SK-N-SH (cell line): ENCODE data around the gene USP6. TPM values are rescaled to one million over a fixed set of nuclear protein-coding genes. Genes with fewer than 3 reads are reported as not detected.

ENCODE experiments used
- CTCF ChIA-PET: fragments of 300-600, 350-600 bp; formaldehyde crosslinking; extraction: SDS; loops from one replicate; lab custom pipeline; 2021; lab: Yijun Ruan, JAX
- POLR2A ChIA-PET: fragments of 350-600 bp; sonication (Branson Sonifier 250); formaldehyde crosslinking; extraction: SDS; loops from one replicate; lab custom pipeline; 2020; ENCODE audit warnings: antibody characterized with exemption, inconsistent platforms; lab: Yijun Ruan, JAX
- DNase-seq: peaks from one replicate; pipeline ENCODE4 v3.0.0; 2012
- H2AFZ ChIP-seq: fragments of 200-600 bp; sonication (generic); 2 replicates; pipeline ENCODE4 v1.8.1; 2016; ENCODE audit warnings: antibody characterized with exemption, mild to moderate bottlenecking, low read depth
- H3F3A ChIP-seq: fragments of 200-600 bp; sonication (generic); replicated peaks from 2 replicates; pipeline ENCODE3; 2016; ENCODE audit warnings: antibody characterized with exemption, mild to moderate bottlenecking; ENCODE audit not compliant: insufficient read depth
- H3K27ac ChIP-seq, 2 experiments: fragments of 200-500 bp in 1 of 2; fragments of 200-600 bp in 1 of 2; sonication (Bioruptor generic) in 1 of 2; sonication (generic), shearing (Covaris generic) in 1 of 2; 2 replicates each; pipeline versions ENCODE4 v1.5.1 to v1.6.1; 2014 to 2016; ENCODE audit warnings: low read depth in 2 of 2, inconsistent platforms in 1 of 2, low read length in 1 of 2, mild to moderate bottlenecking in 1 of 2, mixed read lengths in 1 of 2
- H3K27me3 ChIP-seq: fragments of 200-600 bp; sonication (generic), shearing (Covaris generic); 2 replicates; pipeline ENCODE4 v1.6.1; 2016; ENCODE audit warnings: mixed run types; ENCODE audit not compliant: insufficient read depth
- H3K36me3 ChIP-seq, 2 experiments: fragments of 200-500 bp in 1 of 2; fragments of 200-600 bp in 1 of 2; sonication (Bioruptor generic) in 1 of 2; sonication (generic) in 1 of 2; replicated peaks in 1 of 2; 2 replicates each; pipeline versions ENCODE3 to v1.5.1; 2014 to 2016; ENCODE audit warnings: low read length in 1 of 2, mild to moderate bottlenecking in 1 of 2; ENCODE audit not compliant: insufficient read depth in 2 of 2, control insufficient read depth in 1 of 2
- H3K4me1 ChIP-seq, 2 experiments: fragments of 200-500 bp in 1 of 2; fragments of 200-600 bp in 1 of 2; sonication (Bioruptor generic) in 1 of 2; sonication (generic), shearing (Covaris generic) in 1 of 2; 2 replicates each; pipeline versions ENCODE4 v1.5.1 to v1.6.1; 2014 to 2016; ENCODE audit warnings: low read depth in 1 of 2, low read length in 1 of 2, mixed run types in 1 of 2; ENCODE audit not compliant: insufficient read depth in 2 of 2, control insufficient read depth in 1 of 2
- H3K4me2 ChIP-seq: fragments of 200-600 bp; sonication (generic), shearing (Covaris generic); 2 replicates; pipeline ENCODE4 v1.6.1; 2017; ENCODE audit warnings: mixed run types
- H3K4me3 ChIP-seq, 2 experiments: fragments of 200-500 bp in 1 of 2; fragments of 200-600 bp in 1 of 2; sonication (Bioruptor generic) in 1 of 2; sonication (generic), shearing (Covaris generic) in 1 of 2; 2 replicates each; pipeline versions ENCODE4 v1.5.1 to v1.8.1; 2014 to 2016; ENCODE audit warnings: low read depth in 2 of 2, inconsistent platforms in 1 of 2, low read length in 1 of 2, mild to moderate bottlenecking in 1 of 2, mixed read lengths in 1 of 2, moderate library complexity in 1 of 2
- H3K79me2 ChIP-seq: fragments of 200-600 bp; sonication (generic); 2 replicates; pipeline ENCODE4 v1.8.1; 2017; ENCODE audit warnings: mild to moderate bottlenecking; ENCODE audit not compliant: insufficient read depth
- H3K9ac ChIP-seq: fragments of 200-600 bp; sonication (generic); 2 replicates; pipeline ENCODE4 v1.6.1; 2017; ENCODE audit warnings: mixed run types
- H3K9me2 ChIP-seq: fragments of 200-600 bp; sonication (generic); 2 replicates; pipeline ENCODE4 v1.6.1; 2017; ENCODE audit warnings: mixed run types
- H3K9me3 ChIP-seq: fragments of 200-600 bp; sonication (generic); 2 replicates; pipeline ENCODE4 v1.6.1; 2017; ENCODE audit warnings: mixed run types, mild to moderate bottlenecking, moderate library complexity
- H4K20me1 ChIP-seq: fragments of 200-600 bp; sonication (generic); 2 replicates; pipeline ENCODE4 v1.6.1; 2017; ENCODE audit warnings: mild to moderate bottlenecking, mixed run types; ENCODE audit not compliant: insufficient read depth
- ELF1 ChIP-seq: IDR thresholded peaks from 2 replicates; pipeline ENCODE4 v1.4.0; 2012
- EP300 ChIP-seq, 2 experiments: IDR thresholded peaks; 2 replicates each; pipeline versions ENCODE4 v1.4.0 to v1.6.1; 2012; ENCODE audit warnings: borderline replicate concordance in 1 of 2, low read depth in 1 of 2, low read length in 1 of 2
- FOXJ3 ChIP-seq: sonication (generic); formaldehyde crosslinking; IDR thresholded peaks from 2 replicates; pipeline ENCODE4 v1.5.1; 2020; ENCODE audit warnings: mild to moderate bottlenecking, missing genetic modification reagents
- FOXM1 ChIP-seq: IDR thresholded peaks from 2 replicates; pipeline ENCODE4 v1.4.0; 2012; ENCODE audit warnings: low read depth, mild to moderate bottlenecking
- GABPA ChIP-seq: IDR thresholded peaks from 2 replicates; pipeline ENCODE4 v1.4.0; 2012; ENCODE audit warnings: low read depth, mild to moderate bottlenecking
- GATA2 ChIP-seq: sonication (generic); formaldehyde crosslinking; IDR thresholded peaks from 2 replicates; pipeline ENCODE4 v1.5.0; 2020; ENCODE audit warnings: mild to moderate bottlenecking, missing genetic modification reagents
- MEF2A ChIP-seq: IDR thresholded peaks from 2 replicates; pipeline ENCODE4 v1.4.0; 2012; ENCODE audit warnings: low read depth, borderline replicate concordance
- NRF1 ChIP-seq: IDR thresholded peaks from 2 replicates; pipeline ENCODE4 v1.6.1; 2012; ENCODE audit warnings: low read depth, mild to moderate bottlenecking, low read length
- POLR2AphosphoS5 ChIP-seq: IDR thresholded peaks from 2 replicates; pipeline ENCODE4 v1.6.1; 2012; ENCODE audit warnings: low read depth, low read length
- RFX5 ChIP-seq: IDR thresholded peaks from 2 replicates; pipeline ENCODE4 v1.6.1; 2012; ENCODE audit warnings: mild to moderate bottlenecking, improper control_type of control experiment, low read length
- RXRA ChIP-seq: IDR thresholded peaks from 2 replicates; pipeline ENCODE4 v1.4.0; 2012; ENCODE audit warnings: low read depth, mild to moderate bottlenecking, borderline replicate concordance
- SMC3 ChIP-seq: IDR thresholded peaks from 2 replicates; pipeline ENCODE4 v1.6.1; 2012; ENCODE audit warnings: low read depth, low read length, improper control_type of control experiment
- TAF1 ChIP-seq: IDR thresholded peaks from 2 replicates; pipeline ENCODE4 v1.6.1; 2012; ENCODE audit warnings: low read depth, mild to moderate bottlenecking, low read length, moderate library complexity, borderline replicate concordance
- TCF12 ChIP-seq: IDR thresholded peaks from 2 replicates; pipeline ENCODE4 v1.4.0; 2012
- WGBS: methylation state at CpG from one replicate; pipeline ENCODE4 v1.1.6; 2017; ENCODE audit warnings: low lambda C conversion rate; 5-methylcytosine and 5-hydroxymethylcytosine counted together
- polyA plus RNA-seq, 3 experiments: library from polyadenylated mRNA; depleted of rRNA; stranded (reverse); fragments of >200 nt; gene quantifications; 2 replicates each; pipeline ENCODE4 v1.2.3, GENCODE V29; 2012
- TF ChIP-seq, protein P1 (sequence below): fragments of 150-350 bp; IDR thresholded peaks from 2 replicates; pipeline ENCODE4 v1.6.1; 2017; ENCODE audit warnings: antibody characterized with exemption, low read length, low read depth, borderline replicate concordance
- TF ChIP-seq, protein P2 (sequence below): IDR thresholded peaks from 2 replicates; pipeline ENCODE4 v1.4.0; 2012; ENCODE audit warnings: low read depth, borderline replicate concordance
- TF ChIP-seq, protein P3 (sequence below): IDR thresholded peaks from 2 replicates; pipeline ENCODE4; 2012
- TF ChIP-seq, protein P4 (sequence below): IDR thresholded peaks from 2 replicates; pipeline ENCODE4 v1.4.0; 2012; ENCODE audit warnings: low read depth, borderline replicate concordance
- TF ChIP-seq, protein P5 (sequence below): IDR thresholded peaks from 2 replicates; pipeline ENCODE4 v1.6.1; 2012; ENCODE audit warnings: mild to moderate bottlenecking, low read depth, low read length, moderate library complexity
- TF ChIP-seq, protein P6 (sequence below): fragments of 150-350 bp; IDR thresholded peaks from 2 replicates; pipeline ENCODE4 v1.6.1; 2016; ENCODE audit warnings: mild to moderate bottlenecking, low read depth, low read length
- TF ChIP-seq, protein P7 (sequence below): IDR thresholded peaks from 2 replicates; pipeline ENCODE4 v1.4.0; 2012; ENCODE audit warnings: low read depth

USP6 gene
- polyA plus RNA-seq, 1 of the 3 experiments (the other 2 are of a cell fraction), result not detected

DNA sequence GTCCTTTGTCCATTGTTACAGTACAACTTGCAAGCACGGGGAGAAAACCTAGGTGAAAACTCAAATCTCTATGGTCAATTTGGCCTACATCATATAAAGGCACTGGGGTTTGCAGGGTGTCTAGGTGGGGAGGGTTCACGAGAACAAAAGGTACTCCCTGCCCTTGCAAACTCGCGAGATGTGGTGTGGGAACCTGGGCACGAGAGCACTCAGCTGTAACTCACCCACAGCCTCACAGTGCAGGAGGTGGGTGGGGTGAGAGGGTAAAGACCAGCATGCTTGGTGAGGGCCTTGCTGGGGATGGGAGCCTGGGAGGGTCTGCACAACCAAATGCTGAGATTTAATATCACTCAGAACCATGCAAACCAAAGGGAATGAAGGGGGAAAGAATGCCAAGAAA is 94.3 kb downstream of the USP6 start (continued):
- TF ChIP-seq, protein P1, sequence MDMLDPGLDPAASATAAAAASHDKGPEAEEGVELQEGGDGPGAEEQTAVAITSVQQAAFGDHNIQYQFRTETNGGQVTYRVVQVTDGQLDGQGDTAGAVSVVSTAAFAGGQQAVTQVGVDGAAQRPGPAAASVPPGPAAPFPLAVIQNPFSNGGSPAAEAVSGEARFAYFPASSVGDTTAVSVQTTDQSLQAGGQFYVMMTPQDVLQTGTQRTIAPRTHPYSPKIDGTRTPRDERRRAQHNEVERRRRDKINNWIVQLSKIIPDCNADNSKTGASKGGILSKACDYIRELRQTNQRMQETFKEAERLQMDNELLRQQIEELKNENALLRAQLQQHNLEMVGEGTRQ, result no peak
- TF ChIP-seq POLR2AphosphoS5 (no peak), GABPA (no peak), ELF1 (no peak), MEF2A (no peak), FOXJ3 (no peak), RXRA (no peak)
- TF ChIP-seq, protein P2, sequence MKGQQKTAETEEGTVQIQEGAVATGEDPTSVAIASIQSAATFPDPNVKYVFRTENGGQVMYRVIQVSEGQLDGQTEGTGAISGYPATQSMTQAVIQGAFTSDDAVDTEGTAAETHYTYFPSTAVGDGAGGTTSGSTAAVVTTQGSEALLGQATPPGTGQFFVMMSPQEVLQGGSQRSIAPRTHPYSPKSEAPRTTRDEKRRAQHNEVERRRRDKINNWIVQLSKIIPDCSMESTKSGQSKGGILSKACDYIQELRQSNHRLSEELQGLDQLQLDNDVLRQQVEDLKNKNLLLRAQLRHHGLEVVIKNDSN, result no peak

DNA sequence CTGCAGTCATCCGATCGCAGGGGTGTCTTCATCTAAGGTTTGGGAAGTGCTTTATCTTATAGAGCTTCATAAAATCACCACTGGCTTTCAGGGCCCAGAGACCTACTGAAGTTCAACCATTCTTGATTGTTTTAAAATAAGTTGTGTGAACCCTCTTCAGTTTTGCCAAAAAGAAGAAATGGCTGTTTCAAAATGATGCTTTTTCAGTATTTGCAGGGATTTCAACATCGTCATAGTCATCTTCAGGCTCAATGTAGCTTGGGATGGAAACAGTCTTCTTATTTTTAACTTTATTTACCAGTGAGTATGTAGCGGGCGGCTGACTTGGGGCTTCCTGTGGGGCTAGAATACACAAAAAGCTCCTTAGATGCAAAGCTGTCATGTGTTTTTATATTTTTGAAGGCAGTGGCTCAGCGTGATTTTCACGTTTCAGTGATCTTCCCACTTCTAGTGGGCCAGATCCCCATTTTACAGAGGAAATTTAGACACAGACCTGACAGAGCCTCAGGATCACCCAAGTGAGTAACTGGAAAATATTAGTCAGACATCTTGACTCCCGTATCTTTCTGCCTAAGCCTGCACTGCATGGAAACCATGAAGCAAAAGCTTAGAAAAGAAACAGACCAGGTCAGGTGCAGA is 94.9 kb downstream of the USP6 start:
- Histone ChIP-seq H3K9ac (no peak overlapping the region), H3K4me3 (no peak overlapping the region), H3K4me2 (no peak overlapping the region), H4K20me1 (no peaks in the 10 kb centered on the region), H3K9me2 (no peaks in the 10 kb centered on the region), H3K36me3 (peaks cover 0 to 3% of the 10 kb centered on the region in 2 experiments), H3K79me2 (no peaks in the 10 kb centered on the region), H3K27me3 (no peaks in the 10 kb centered on the region), H3F3A (no peaks in the 10 kb centered on the region), H3K27ac (no peak overlapping the region), H3K4me1 (no peaks in the 10 kb centered on the region), H2AFZ (no peak overlapping the region), H3K9me3 (no peaks in the 10 kb centered on the region)
- DNase-seq, result no peak
- WGBS, result 88% methylated on average over 8 of the region's 8 CpGs
- POLR2A ChIA-PET, result no interaction called here
- CTCF ChIA-PET, result interaction anchor here (1.8 kb wide), 1 partner anchor 18 kb away, joined by 5 read pairs; no protein-coding TSS in a partner anchor
- TF ChIP-seq FOXM1 (no peak), TAF1 (no peak), NRF1 (no peak), GATA2 (CRISPR knock-in tag) (no peak), SMC3 (no peak), EP300 (IDR thresholded peaks at IDR 0.05; ENCODE audit: borderline replicate concordance in 1 of 2, low read depth in 1 of 2, low read length in 1 of 2) (no peak), TCF12 (no peak), RFX5 (no peak), RXRA (no peak), ELF1 (no peak)
- TF ChIP-seq, protein P1, result no peak
- TF ChIP-seq, protein P3, sequence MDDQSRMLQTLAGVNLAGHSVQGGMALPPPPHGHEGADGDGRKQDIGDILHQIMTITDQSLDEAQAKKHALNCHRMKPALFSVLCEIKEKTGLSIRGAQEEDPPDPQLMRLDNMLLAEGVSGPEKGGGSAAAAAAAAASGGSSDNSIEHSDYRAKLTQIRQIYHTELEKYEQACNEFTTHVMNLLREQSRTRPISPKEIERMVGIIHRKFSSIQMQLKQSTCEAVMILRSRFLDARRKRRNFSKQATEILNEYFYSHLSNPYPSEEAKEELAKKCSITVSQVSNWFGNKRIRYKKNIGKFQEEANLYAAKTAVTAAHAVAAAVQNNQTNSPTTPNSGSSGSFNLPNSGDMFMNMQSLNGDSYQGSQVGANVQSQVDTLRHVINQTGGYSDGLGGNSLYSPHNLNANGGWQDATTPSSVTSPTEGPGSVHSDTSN, result no peak
- TF ChIP-seq, protein P4, sequence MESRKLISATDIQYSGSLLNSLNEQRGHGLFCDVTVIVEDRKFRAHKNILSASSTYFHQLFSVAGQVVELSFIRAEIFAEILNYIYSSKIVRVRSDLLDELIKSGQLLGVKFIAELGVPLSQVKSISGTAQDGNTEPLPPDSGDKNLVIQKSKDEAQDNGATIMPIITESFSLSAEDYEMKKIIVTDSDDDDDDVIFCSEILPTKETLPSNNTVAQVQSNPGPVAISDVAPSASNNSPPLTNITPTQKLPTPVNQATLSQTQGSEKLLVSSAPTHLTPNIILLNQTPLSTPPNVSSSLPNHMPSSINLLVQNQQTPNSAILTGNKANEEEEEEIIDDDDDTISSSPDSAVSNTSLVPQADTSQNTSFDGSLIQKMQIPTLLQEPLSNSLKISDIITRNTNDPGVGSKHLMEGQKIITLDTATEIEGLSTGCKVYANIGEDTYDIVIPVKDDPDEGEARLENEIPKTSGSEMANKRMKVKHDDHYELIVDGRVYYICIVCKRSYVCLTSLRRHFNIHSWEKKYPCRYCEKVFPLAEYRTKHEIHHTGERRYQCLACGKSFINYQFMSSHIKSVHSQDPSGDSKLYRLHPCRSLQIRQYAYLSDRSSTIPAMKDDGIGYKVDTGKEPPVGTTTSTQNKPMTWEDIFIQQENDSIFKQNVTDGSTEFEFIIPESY, result no peak
- TF ChIP-seq, protein P5, sequence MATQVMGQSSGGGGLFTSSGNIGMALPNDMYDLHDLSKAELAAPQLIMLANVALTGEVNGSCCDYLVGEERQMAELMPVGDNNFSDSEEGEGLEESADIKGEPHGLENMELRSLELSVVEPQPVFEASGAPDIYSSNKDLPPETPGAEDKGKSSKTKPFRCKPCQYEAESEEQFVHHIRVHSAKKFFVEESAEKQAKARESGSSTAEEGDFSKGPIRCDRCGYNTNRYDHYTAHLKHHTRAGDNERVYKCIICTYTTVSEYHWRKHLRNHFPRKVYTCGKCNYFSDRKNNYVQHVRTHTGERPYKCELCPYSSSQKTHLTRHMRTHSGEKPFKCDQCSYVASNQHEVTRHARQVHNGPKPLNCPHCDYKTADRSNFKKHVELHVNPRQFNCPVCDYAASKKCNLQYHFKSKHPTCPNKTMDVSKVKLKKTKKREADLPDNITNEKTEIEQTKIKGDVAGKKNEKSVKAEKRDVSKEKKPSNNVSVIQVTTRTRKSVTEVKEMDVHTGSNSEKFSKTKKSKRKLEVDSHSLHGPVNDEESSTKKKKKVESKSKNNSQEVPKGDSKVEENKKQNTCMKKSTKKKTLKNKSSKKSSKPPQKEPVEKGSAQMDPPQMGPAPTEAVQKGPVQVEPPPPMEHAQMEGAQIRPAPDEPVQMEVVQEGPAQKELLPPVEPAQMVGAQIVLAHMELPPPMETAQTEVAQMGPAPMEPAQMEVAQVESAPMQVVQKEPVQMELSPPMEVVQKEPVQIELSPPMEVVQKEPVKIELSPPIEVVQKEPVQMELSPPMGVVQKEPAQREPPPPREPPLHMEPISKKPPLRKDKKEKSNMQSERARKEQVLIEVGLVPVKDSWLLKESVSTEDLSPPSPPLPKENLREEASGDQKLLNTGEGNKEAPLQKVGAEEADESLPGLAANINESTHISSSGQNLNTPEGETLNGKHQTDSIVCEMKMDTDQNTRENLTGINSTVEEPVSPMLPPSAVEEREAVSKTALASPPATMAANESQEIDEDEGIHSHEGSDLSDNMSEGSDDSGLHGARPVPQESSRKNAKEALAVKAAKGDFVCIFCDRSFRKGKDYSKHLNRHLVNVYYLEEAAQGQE, result no peak
- TF ChIP-seq, protein P6, sequence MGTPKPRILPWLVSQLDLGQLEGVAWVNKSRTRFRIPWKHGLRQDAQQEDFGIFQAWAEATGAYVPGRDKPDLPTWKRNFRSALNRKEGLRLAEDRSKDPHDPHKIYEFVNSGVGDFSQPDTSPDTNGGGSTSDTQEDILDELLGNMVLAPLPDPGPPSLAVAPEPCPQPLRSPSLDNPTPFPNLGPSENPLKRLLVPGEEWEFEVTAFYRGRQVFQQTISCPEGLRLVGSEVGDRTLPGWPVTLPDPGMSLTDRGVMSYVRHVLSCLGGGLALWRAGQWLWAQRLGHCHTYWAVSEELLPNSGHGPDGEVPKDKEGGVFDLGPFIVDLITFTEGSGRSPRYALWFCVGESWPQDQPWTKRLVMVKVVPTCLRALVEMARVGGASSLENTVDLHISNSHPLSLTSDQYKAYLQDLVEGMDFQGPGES, result no peak
- TF ChIP-seq, protein P7, sequence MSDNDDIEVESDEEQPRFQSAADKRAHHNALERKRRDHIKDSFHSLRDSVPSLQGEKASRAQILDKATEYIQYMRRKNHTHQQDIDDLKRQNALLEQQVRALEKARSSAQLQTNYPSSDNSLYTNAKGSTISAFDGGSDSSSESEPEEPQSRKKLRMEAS, result no peak
